OCI-LY7 (cell line): ENCODE results near the gene AHSG. TPM values are rescaled to one million over a fixed set of nuclear protein-coding genes. Genes with fewer than 3 reads are reported as not detected.

ENCODE experiments used
- BruUV-seq: library from RNA; stranded (reverse); fragments of 400-500 nt; replicated peaks from 2 replicates; lab custom pipeline; 2021; lab: Mats Ljungman, UMichigan
- CTCF ChIA-PET: fragments of 300-600 bp; sonication (Branson Sonifier 250); formaldehyde crosslinking; loops from one replicate; lab custom pipeline; 2022; ENCODE audit warnings: antibody characterized with exemption; ENCODE audit not compliant: unreplicated experiment; lab: Charles Lee
- POLR2A ChIA-PET: fragments of 300-600 bp; sonication (Branson Sonifier 250); formaldehyde crosslinking; loops from one replicate; lab custom pipeline; 2022; ENCODE audit warnings: antibody characterized with exemption; lab: Charles Lee
- DNase-seq: peaks from one replicate; pipeline ENCODE4 v3.0.0-alpha.2; 2015; ENCODE audit warnings: low spot score
- H2AFZ ChIP-seq: fragments of 200-600 bp; sonication (generic), shearing (Covaris generic); 2 replicates; pipeline ENCODE4 v1.6.1; 2014; ENCODE audit warnings: mild to moderate bottlenecking, antibody characterized with exemption, low read length, moderate library complexity
- H3K27ac ChIP-seq: fragments of 200-600 bp; sonication (generic); 2 replicates; pipeline ENCODE4 v1.5.1; 2014; ENCODE audit warnings: mixed run types, low read depth, mild to moderate bottlenecking, moderate library complexity, low read length, inconsistent platforms; ENCODE audit not compliant: poor library complexity, severe bottlenecking
- H3K36me3 ChIP-seq: fragments of 200-600 bp; sonication (generic); 2 replicates; pipeline ENCODE4 v1.6.1; 2014; ENCODE audit warnings: mild to moderate bottlenecking, antibody characterized with exemption, low read length, moderate library complexity, mixed read lengths; ENCODE audit not compliant: insufficient read depth
- H3K4me1 ChIP-seq: fragments of 200-600 bp; sonication (generic); 2 replicates; pipeline ENCODE4 v1.5.1; 2014; ENCODE audit warnings: mild to moderate bottlenecking, low read length; ENCODE audit not compliant: insufficient read depth, poor library complexity, severe bottlenecking
- H3K4me2 ChIP-seq: fragments of 200-600 bp; sonication (generic); 2 replicates; pipeline ENCODE4 v1.6.1; 2014; ENCODE audit warnings: mild to moderate bottlenecking, low read length
- H3K4me3 ChIP-seq: fragments of 200-600 bp; sonication (generic); 2 replicates; pipeline ENCODE4 v1.5.1; 2014; ENCODE audit warnings: mild to moderate bottlenecking, low read depth, low read length; ENCODE audit not compliant: poor library complexity, severe bottlenecking
- H3K79me2 ChIP-seq: fragments of 200-600 bp; sonication (generic); 2 replicates; pipeline ENCODE4 v1.6.1; 2016; ENCODE audit warnings: low read depth, mild to moderate bottlenecking, low read length, moderate library complexity, mixed read lengths; ENCODE audit not compliant: insufficient read depth
- H3K9me2 ChIP-seq: fragments of 200-600 bp; sonication (generic); 2 replicates; pipeline ENCODE4 v1.6.1; 2016; ENCODE audit warnings: mild to moderate bottlenecking, low read length, mixed read lengths; ENCODE audit not compliant: insufficient read depth
- H3K9me3 ChIP-seq: fragments of 200-600 bp; sonication (generic); 2 replicates; pipeline ENCODE4 v1.6.1; 2014; ENCODE audit warnings: mild to moderate bottlenecking, mixed run types, low read length, mixed read lengths
- H4K20me1 ChIP-seq: fragments of 200-600 bp; sonication (generic); 2 replicates; pipeline ENCODE4 v1.6.1; 2014; ENCODE audit warnings: mild to moderate bottlenecking, antibody characterized with exemption, low read length, moderate library complexity, mixed read lengths; ENCODE audit not compliant: insufficient read depth
- CTCF ChIP-seq: fragments of 200-600 bp; sonication (generic); conservative IDR thresholded peaks from 2 replicates; pipeline ENCODE4 v1.5.1; 2014; ENCODE audit warnings: mild to moderate bottlenecking, antibody characterized with exemption, low read length, moderate library complexity, mixed read lengths
- EZH2phosphoT487 ChIP-seq: fragments of 200-600 bp; sonication (generic); IDR thresholded peaks from 2 replicates; pipeline ENCODE4 v1.6.1; 2018; ENCODE audit warnings: low read depth, borderline replicate concordance, mild to moderate bottlenecking, mixed run types, antibody characterized with exemption, low read length, moderate library complexity, mixed read lengths
- intact Hi-C: fragments of 100-400 bp; cut with micrococcal nuclease; formaldehyde crosslinking; loops from one replicate; pipeline ENCODE4 v1.10.0; 2022; ENCODE audit not compliant: unreplicated experiment
- total RNA-seq, 2 experiments: library from RNA; depleted of rRNA in 1 of 2; stranded (reverse); fragments of >200 nt in 1 of 2; shearing (Covaris generic) in 1 of 2; gene quantifications; 2 replicates each; pipeline ENCODE4 v1.2.3, GENCODE V29; 2014 to 2022

AHSG gene
- total RNA-seq, 2 experiments from 2014 or later, result not detected

DNA sequence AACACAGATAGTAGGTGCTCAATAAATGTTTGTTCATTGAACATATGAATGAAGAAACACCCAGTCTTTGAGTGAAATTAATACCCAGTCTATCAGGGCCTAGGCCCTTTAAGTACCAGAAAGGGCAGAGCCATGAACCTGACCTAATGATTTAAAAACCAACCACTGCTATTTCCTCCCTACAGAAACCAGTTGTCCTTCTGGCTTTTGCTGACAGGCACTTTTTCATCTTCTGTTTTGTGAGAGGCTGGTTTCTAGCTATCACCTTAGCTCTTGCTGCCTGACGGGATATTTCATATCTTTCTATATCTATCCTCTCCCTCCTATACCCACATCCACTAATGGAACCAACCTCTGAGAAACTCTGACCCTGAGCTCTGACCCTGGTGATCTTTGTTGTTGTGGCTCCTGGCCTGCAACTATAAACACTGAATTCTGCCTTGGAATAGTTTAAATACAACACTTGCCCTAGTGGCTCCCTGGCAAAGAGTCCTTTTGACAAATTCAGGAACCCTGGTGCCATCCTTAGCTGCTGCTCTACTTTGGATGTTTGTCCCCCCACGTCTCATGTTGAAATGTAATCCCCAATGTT is 4.1 kb upstream of the AHSG start:
- H3K79me2 ChIP-seq, result no peaks in the 10 kb centered on the region
- no peak for DNase-seq
- no peak overlapping the region for H2AFZ ChIP-seq
- no TSS peak for BruUV-seq
- ChIA-PET CTCF (interaction anchor here (0.6 kb wide), 1 partner anchor 76 kb away, joined by 3 read pairs; no protein-coding TSS in a partner anchor), POLR2A (no interaction called here)
- intact Hi-C loops, result no loop called here
- H3K9me3 ChIP-seq, result no peaks in the 10 kb centered on the region
- TF ChIP-seq CTCF (no peak), EZH2phosphoT487 (no peak)
- H3K36me3 ChIP-seq, result no peaks in the 10 kb centered on the region
- H3K4me3 ChIP-seq, result no peak overlapping the region
- no peak overlapping the region for H3K4me2 ChIP-seq
- H3K27ac ChIP-seq, result no peak overlapping the region
- H4K20me1 ChIP-seq, result no peaks in the 10 kb centered on the region
- no peaks in the 10 kb centered on the region for H3K4me1 ChIP-seq
- no peaks in the 10 kb centered on the region for H3K9me2 ChIP-seq

GRCh38 chr3:186609247-186609868 is 3.5 kb upstream of the AHSG start:
- Histone ChIP-seq H3K36me3 (no peaks in the 10 kb centered on the region), H3K4me2 (no peak overlapping the region), H3K27ac (no peak overlapping the region), H2AFZ (no peak overlapping the region), H4K20me1 (no peaks in the 10 kb centered on the region), H3K4me1 (peaks cover 5% of the 10 kb centered on the region), H3K4me3 (no peak overlapping the region), H3K9me2 (no peaks in the 10 kb centered on the region), H3K79me2 (no peaks in the 10 kb centered on the region), H3K9me3 (no peaks in the 10 kb centered on the region)
- ChIA-PET POLR2A (interaction anchor here (0.6 kb wide), 1 partner anchor 60 kb away, joined by 3 read pairs; no protein-coding TSS in a partner anchor), CTCF (interaction anchor here (0.6 kb wide), 1 partner anchor 77 kb away, joined by 3 read pairs; no protein-coding TSS in a partner anchor)
- intact Hi-C loops, result no loop called here
- TF ChIP-seq EZH2phosphoT487 (no peak), CTCF (peak; percentile 71)
- BruUV-seq, result no TSS peak
- DNase-seq, result peak; percentile 41

- Histone ChIP-seq H3K36me3 (no peaks in the 10 kb centered on the region), H4K20me1 (no peaks in the 10 kb centered on the region), H3K79me2 (no peaks in the 10 kb centered on the region), H3K9me2 (no peaks in the 10 kb centered on the region), H3K4me3 (no peak overlapping the region), H3K4me2 (no peak overlapping the region), H2AFZ (no peak overlapping the region), H3K4me1 (peaks cover 16% of the 10 kb centered on the region), H3K27ac (no peak overlapping the region), H3K9me3 (no peaks in the 10 kb centered on the region)
- DNase-seq, result no peak
- TF ChIP-seq EZH2phosphoT487 (no peak), CTCF (no peak)
- CTCF ChIA-PET, result interaction anchor here (1.3 kb wide), 1 partner anchor 209 kb away, joined by 3 read pairs; no protein-coding TSS in a partner anchor
- intact Hi-C loops, result no loop called here
- no TSS peak for BruUV-seq
- POLR2A ChIA-PET, result interaction anchor here (1.1 to 1.3 kb wide), 2 partner anchors 15 to 41 kb away, joined by 3 to 4 read pairs; no protein-coding TSS in a partner anchor
Observed at GRCh38 chr3:186612065-186612464, 795 bp upstream of the AHSG start.
